ENCODE data around the gene MEIKIN.

MEIKIN gene

GRCh38 chr5:131945551-131946168 is at the start of gene MEIKIN:
Gene MEIKIN (minus strand): TSS chr5:131945663. CDS start chr5:131945505, 158 bp downstream.
- no peak for DNase-seq

GRCh38 chr5:131994533-131995226 is 49.2 kb upstream of the MEIKIN start:
- no peak for DNase-seq

GRCh38 chr5:131994090-131994489 is 48.6 kb upstream of the MEIKIN start:
- DNase-seq, result no peak

GRCh38 chr5:131993676-131994075 is 48.2 kb upstream of the MEIKIN start:
- no peak for DNase-seq

GRCh38 chr5:131992370-131992769 is 46.9 kb upstream of the MEIKIN start:
- DNase-seq, result no peak

- no peak for DNase-seq
Observed at GRCh38 chr5:131991593-131992324, 46.3 kb upstream of the MEIKIN start.

- DNase-seq, result no peak
Observed at GRCh38 chr5:131990716-131991115, 45.3 kb upstream of the MEIKIN start.

GRCh38 chr5:131988601-131989000 is 43.1 kb upstream of the MEIKIN start:
- DNase-seq, result no peak

- DNase-seq, result no peak
Observed at GRCh38 chr5:131987251-131987650, 41.8 kb upstream of the MEIKIN start.

- DNase-seq, result no peak
Observed at GRCh38 chr5:131986161-131986912, 40.9 kb upstream of the MEIKIN start.

GRCh38 chr5:131984956-131985665 is 39.6 kb upstream of the MEIKIN start:
- DNase-seq, result no peak

GRCh38 chr5:131983244-131983771 is 37.8 kb upstream of the MEIKIN start:
- peak; percentile 35 for DNase-seq

- no peak for DNase-seq
Observed at GRCh38 chr5:131981516-131981915, 36.1 kb upstream of the MEIKIN start.

GRCh38 chr5:131980696-131981095 is 35.2 kb upstream of the MEIKIN start:
- DNase-seq, result no peak

GRCh38 chr5:131979816-131980215 is 34.4 kb upstream of the MEIKIN start:
- no peak for DNase-seq

- no peak for DNase-seq
Observed at GRCh38 chr5:131977212-131977604, 31.7 kb upstream of the MEIKIN start.

- DNase-seq, result no peak
Observed at GRCh38 chr5:131976414-131977211, 31.1 kb upstream of the MEIKIN start.

GRCh38 chr5:131974956-131975726 is 29.7 kb upstream of the MEIKIN start:
- no peak for DNase-seq

- no peak for DNase-seq
Observed at GRCh38 chr5:131974622-131974955, 29.1 kb upstream of the MEIKIN start.

GRCh38 chr5:131974016-131974415 is 28.6 kb upstream of the MEIKIN start:
- no peak for DNase-seq

Measured in eye (tissue), 1 donor.